HFFc6 (cell line): Measurements from ENCODE around the gene XYLT2. TPM values are rescaled to one million over a fixed set of nuclear protein-coding genes. Genes with fewer than 3 reads are reported as not detected.
A peak's percentile ranks its signal among the peaks of the same experiment; 100 is the strongest.

Experiments used
- DNase-seq: peaks from one replicate; pipeline ENCODE4 v3.0.0-alpha.2; 2018
- H3K27ac Mint-ChIP-seq: 2 replicates; pipeline ENCODE4 v1.8.0; 2020; ENCODE audit warnings: mild to moderate bottlenecking, mixed read lengths
- H3K27me3 Mint-ChIP-seq: 2 replicates; pipeline ENCODE4 v1.8.0; 2021; ENCODE audit warnings: mild to moderate bottlenecking, moderate library complexity, mixed read lengths; ENCODE audit not compliant: insufficient read depth
- H3K36me3 Mint-ChIP-seq: 2 replicates; pipeline ENCODE4 v1.8.0; 2021; ENCODE audit warnings: low read depth, mixed read lengths
- H3K4me1 Mint-ChIP-seq: 2 replicates; pipeline ENCODE4 v1.8.0; 2020; ENCODE audit warnings: low read depth, mixed read lengths
- H3K4me3 Mint-ChIP-seq: 2 replicates; pipeline ENCODE4 v1.8.0; 2020; ENCODE audit warnings: mild to moderate bottlenecking, moderate library complexity, mixed read lengths
- H3K9me3 Mint-ChIP-seq: 2 replicates; pipeline ENCODE4 v1.8.0; 2020; ENCODE audit warnings: mild to moderate bottlenecking, mixed read lengths
- total RNA-seq, 6 experiments: library from RNA; stranded (reverse); fragmentation: NEBNext Ultra II Directional; extraction: Animal tissue kit (Norgen Biotek cat#: 25700); gene quantifications; 2 replicates in 1 of 6; 3 replicates in 5 of 6; pipeline ENCODE4 v1.2.3, GENCODE V29; 2021
- TF ChIP-seq, protein P1 (sequence below): fragments of 200-600 bp; sonication (generic); IDR thresholded peaks from 2 replicates; pipeline ENCODE4 v1.5.0; 2021; ENCODE audit warnings: antibody characterized with exemption, mild to moderate bottlenecking

The XYLT2 gene
- total RNA-seq, 6 experiments from 2014 or later = 38.9 to 47.1 (median 43.2) TPM

DNA sequence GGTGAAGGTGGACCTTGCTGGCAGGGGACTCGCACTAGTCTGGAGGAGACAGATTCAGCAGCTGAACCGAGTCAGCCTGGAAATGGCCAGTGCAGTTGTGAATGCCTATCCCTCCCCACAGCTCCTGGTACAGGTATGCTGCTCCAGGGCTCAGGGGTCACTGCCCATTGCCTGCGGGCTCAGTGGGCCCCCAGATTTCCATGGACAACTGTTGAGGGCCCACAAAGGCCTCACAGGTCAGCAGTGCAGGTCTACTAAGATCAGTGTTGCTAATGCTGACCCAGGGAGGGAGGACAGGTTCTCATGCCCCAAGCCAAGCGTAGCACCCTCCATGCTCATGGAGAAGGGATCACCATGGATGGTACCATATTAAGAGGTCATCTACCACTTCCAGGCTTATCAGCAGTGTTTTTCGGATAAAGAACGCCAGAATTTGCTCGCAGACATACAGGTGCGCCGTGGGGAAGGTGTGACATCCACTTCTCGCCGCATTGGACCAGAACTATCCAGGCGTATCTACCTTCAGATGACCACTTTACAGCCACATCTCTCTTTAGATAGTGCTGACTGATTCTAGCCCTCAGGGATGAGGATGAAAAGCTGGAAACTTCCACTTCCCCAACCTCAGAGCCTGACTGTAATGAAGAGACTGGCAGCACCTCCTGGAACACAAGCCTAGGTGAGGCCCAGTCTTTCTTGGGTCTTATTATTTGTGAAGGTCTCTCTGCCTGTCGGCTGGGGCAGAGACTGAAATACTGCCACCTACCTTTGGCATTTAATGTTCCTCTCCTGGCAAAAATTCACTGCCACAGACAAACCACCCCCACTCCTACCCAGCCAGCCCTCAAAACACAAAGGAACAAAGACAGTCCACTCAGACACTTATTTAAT, 34.7 kb downstream of the XYLT2 start:
- Mint-ChIP-seq H3K9me3 (no peaks in the 10 kb centered on the region), H3K4me3 (no peak overlapping the region), H3K36me3 (peaks cover 24% of the 10 kb centered on the region), H3K27ac (peak overlapping the region; percentile 9; the same call in 1 of the 2 replicates), H3K27me3 (no peaks in the 10 kb centered on the region; the same call in none of the 2 replicates), H3K4me1 (peaks cover 18% of the 10 kb centered on the region)
- DNase-seq = no peak
- TF ChIP-seq, protein P1, sequence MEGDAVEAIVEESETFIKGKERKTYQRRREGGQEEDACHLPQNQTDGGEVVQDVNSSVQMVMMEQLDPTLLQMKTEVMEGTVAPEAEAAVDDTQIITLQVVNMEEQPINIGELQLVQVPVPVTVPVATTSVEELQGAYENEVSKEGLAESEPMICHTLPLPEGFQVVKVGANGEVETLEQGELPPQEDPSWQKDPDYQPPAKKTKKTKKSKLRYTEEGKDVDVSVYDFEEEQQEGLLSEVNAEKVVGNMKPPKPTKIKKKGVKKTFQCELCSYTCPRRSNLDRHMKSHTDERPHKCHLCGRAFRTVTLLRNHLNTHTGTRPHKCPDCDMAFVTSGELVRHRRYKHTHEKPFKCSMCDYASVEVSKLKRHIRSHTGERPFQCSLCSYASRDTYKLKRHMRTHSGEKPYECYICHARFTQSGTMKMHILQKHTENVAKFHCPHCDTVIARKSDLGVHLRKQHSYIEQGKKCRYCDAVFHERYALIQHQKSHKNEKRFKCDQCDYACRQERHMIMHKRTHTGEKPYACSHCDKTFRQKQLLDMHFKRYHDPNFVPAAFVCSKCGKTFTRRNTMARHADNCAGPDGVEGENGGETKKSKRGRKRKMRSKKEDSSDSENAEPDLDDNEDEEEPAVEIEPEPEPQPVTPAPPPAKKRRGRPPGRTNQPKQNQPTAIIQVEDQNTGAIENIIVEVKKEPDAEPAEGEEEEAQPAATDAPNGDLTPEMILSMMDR = peak; percentile 50; the same call in 1 of the 2 replicates

DNA sequence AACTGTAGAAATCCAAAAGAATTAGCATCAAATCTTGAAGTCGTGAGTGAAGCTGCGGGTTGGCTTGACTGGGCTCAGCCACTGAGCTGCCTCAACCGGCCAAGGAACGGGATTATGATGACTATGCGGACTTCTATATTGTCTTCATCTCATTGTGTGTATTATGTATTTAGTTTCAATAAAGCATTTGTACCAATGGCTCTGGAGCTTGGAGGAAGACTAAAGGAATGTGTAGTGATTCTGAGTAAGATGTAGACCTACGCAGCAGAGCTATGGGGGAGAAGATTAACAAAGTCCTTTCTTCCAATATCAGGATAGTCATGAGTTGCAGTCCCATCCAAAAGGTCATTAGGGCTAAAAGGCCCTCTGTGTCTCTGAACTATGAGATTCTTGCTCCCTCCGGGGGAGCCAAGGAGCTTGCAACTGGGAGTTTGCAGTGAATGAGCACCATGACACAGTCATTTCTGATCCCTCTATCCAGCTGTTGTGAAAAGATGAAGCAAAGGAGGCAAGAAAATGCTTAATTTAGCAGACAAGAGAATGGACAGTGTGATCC, 35.4 kb downstream of the XYLT2 start:
- H3K36me3 Mint-ChIP-seq = peaks cover 26% of the 10 kb centered on the region
- no peak overlapping the region for H3K27ac Mint-ChIP-seq
- H3K4me3 Mint-ChIP-seq = no peak overlapping the region
- no peaks in the 10 kb centered on the region; the same call in none of the 2 replicates for H3K27me3 Mint-ChIP-seq
- H3K4me1 Mint-ChIP-seq = peaks cover 18% of the 10 kb centered on the region
- DNase-seq = no peak
- TF ChIP-seq, protein P1 = no peak
- no peaks in the 10 kb centered on the region for H3K9me3 Mint-ChIP-seq

DNA sequence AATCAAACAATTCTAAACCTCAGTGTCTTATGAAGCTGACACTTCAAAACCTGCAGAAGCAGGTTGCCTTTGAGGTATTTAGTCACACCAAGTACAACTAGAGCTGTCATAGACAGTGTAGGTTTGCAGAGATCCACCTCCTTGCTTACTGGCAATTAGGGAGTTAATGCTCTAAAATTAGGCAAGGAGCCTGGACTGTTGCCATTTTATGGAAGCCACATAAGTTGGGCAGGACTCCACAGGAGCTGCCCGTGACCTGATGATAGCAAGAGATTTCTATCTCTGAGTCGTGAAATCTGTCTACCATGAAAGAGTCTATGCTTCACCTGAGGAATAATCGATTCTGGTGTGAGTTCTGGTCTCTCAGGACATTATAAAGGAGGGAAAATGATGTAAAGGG, 36.0 kb downstream of the XYLT2 start:
- no peaks in the 10 kb centered on the region for H3K9me3 Mint-ChIP-seq
- H3K4me1 Mint-ChIP-seq = peaks cover 18% of the 10 kb centered on the region
- DNase-seq = no peak
- no peak overlapping the region for H3K4me3 Mint-ChIP-seq
- peaks cover 31% of the 10 kb centered on the region for H3K36me3 Mint-ChIP-seq
- no peaks in the 10 kb centered on the region; the same call in none of the 2 replicates for H3K27me3 Mint-ChIP-seq
- peak overlapping the region; percentile 7; the same call in 1 of the 2 replicates for H3K27ac Mint-ChIP-seq
- TF ChIP-seq, protein P1 = no peak

DNA sequence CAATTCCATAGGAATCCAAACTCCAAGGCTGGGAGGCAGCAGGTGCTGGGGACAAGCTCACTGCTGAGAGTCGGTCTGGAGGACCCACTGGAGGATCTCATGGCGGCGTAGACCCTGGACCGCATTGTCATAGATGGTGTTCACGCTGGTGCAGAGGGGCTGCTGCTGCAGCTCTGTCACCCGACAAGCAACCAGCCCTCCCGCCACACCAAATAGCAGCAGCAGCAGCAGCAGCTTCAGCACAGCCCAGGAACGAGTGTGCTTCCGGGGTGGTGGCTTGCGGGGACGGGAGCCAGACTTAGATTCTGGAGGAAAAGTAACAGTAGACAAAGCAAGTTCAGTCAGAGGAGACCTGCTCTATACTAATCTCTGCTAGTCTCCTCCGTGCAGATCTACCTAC, 37.0 kb downstream of the XYLT2 start:
- Mint-ChIP-seq H3K27ac (no peak overlapping the region), H3K27me3 (no peaks in the 10 kb centered on the region; the same call in none of the 2 replicates), H3K36me3 (peaks cover 42% of the 10 kb centered on the region), H3K4me1 (peaks cover 18% of the 10 kb centered on the region), H3K4me3 (no peak overlapping the region), H3K9me3 (no peaks in the 10 kb centered on the region)
- DNase-seq = no peak
- TF ChIP-seq, protein P1 = no peak

DNA sequence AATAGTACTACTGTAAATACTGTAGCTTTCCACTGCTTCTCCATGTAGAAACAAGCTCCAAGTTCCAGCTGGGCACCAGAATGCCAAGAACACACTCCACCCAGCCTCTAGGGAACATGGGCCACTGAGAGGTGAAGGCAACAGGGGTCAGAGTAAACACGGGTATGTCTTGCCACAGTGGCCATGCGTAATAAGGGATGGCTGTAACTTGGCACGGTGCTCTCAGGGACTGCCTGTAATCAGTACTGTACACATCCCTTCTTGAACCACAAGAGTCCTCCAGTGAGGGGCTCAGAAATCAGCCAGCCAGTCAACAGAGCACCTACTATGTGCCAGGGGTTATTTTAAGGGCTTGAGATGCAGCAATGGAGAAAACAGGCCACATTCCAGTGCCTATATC, 40.6 kb downstream of the XYLT2 start:
- Mint-ChIP-seq H3K36me3 (peaks cover 63% of the 10 kb centered on the region), H3K4me3 (no peak overlapping the region), H3K27me3 (no peaks in the 10 kb centered on the region; the same call in none of the 2 replicates), H3K27ac (peak overlapping the region; percentile 37; the same call in 1 of the 2 replicates), H3K9me3 (no peaks in the 10 kb centered on the region), H3K4me1 (peaks cover 11% of the 10 kb centered on the region)
- DNase-seq = no peak
- TF ChIP-seq, protein P1 = no peak
